Suprapubic skin (tissue), 3 donors: ENCODE results near the gene KRTAP3-3.

ENCODE experiments used
- EP300 ChIP-seq: sonication (generic); formaldehyde crosslinking; IDR thresholded peaks from one replicate; pipeline ENCODE4 v1.6.1; 2017; ENCODE audit warnings: antibody characterized with exemption
- POLR2A ChIP-seq, 2 donors: fragments of 450-650 bp; IDR thresholded peaks; one replicate each; pipeline ENCODE4 v1.6.1; 2017; ENCODE audit warnings: antibody characterized with exemption in 2 of 2, mild to moderate bottlenecking in 2 of 2, moderate library complexity in 2 of 2
- TF ChIP-seq, protein P1 (sequence below), 2 donors: fragments of 200-600 bp in 1 of 2; fragments of 450-650 bp in 1 of 2; sonication (generic) in 1 of 2; IDR thresholded peaks; one replicate each; pipeline ENCODE4 v1.5.1; 2016 to 2019; ENCODE audit warnings: antibody characterized with exemption in 2 of 2, mild to moderate bottlenecking in 1 of 2, moderate library complexity in 1 of 2

DNA sequence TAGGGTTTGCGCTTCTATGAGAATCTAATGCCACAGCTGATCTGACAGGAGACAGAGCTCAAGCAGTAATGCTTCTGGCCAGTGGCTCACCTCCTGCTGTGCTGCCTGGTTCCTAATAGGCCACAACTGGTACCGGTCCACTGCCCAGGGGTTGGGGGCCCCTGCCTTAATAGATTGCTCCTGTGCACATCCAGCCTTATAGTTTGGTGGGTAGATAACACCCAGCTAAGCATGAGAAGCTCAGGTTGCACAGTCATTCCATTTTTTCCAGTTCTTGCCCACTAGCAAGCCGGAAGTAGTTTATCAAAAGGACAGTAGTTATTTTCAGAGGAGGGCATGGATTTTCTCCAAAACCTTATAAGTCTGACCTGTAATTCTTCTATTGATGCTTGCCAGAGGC, 25.5 kb upstream of the KRTAP3-3 start:
- TF ChIP-seq EP300 = no peak
- TF ChIP-seq, protein P1, sequence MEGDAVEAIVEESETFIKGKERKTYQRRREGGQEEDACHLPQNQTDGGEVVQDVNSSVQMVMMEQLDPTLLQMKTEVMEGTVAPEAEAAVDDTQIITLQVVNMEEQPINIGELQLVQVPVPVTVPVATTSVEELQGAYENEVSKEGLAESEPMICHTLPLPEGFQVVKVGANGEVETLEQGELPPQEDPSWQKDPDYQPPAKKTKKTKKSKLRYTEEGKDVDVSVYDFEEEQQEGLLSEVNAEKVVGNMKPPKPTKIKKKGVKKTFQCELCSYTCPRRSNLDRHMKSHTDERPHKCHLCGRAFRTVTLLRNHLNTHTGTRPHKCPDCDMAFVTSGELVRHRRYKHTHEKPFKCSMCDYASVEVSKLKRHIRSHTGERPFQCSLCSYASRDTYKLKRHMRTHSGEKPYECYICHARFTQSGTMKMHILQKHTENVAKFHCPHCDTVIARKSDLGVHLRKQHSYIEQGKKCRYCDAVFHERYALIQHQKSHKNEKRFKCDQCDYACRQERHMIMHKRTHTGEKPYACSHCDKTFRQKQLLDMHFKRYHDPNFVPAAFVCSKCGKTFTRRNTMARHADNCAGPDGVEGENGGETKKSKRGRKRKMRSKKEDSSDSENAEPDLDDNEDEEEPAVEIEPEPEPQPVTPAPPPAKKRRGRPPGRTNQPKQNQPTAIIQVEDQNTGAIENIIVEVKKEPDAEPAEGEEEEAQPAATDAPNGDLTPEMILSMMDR (IDR thresholded peaks at IDR 0.05) = no peak
- TF ChIP-seq POLR2A (IDR thresholded peaks at IDR 0.05) = no peak
